Measurements from ENCODE around the gene GCSAM.

The GCSAM gene, protein sequence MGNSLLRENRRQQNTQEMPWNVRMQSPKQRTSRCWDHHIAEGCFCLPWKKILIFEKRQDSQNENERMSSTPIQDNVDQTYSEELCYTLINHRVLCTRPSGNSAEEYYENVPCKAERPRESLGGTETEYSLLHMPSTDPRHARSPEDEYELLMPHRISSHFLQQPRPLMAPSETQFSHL

GRCh38 chr3:112132975-112133448, at the start of gene GCSAM:
TSS of gene GCSAM (minus strand) at chr3:112133248. CDS start at chr3:112133120, 128 bp downstream.
- DNase-seq = no peak

GRCh38 chr3:112175646-112176045, 42.6 kb upstream of the GCSAM start:
- DNase-seq = no peak

GRCh38 chr3:112175037-112175436, 42.0 kb upstream of the GCSAM start:
- DNase-seq = no peak

DNA sequence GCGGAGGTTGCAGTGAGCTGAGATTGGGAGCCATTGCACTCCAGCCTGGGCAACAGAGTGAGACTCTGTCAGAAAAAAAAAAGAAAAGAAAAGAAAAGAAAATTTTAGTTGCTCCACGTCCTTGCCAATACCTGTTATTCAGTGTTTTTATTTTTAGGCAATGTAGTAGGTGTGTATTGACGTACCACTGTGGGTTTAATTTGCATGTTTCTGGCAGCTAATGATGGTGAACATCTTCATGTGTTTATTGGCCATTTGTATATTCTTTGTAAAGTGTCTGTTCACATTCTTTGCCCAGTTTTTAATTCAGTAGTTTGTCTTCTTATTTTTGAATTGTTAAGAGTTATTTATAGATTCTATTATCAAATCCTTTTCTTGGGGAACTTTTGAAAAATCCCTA, 38.1 kb upstream of the GCSAM start:
- DNase-seq = no peak

- DNase-seq = no peak
Observed at GRCh38 chr3:112170046-112170445, 37.0 kb upstream of the GCSAM start.

GRCh38 chr3:112167758-112168157, 34.7 kb upstream of the GCSAM start:
- no peak for DNase-seq

- no peak for DNase-seq
Observed at GRCh38 chr3:112149136-112149535, 16.1 kb upstream of the GCSAM start.

GRCh38 chr3:112143689-112144088, 10.6 kb upstream of the GCSAM start:
- no peak for DNase-seq

- DNase-seq = no peak
Observed at GRCh38 chr3:112143251-112143650, 10.2 kb upstream of the GCSAM start.

GRCh38 chr3:112141293-112141692, 8.2 kb upstream of the GCSAM start:
- no peak for DNase-seq

DNA sequence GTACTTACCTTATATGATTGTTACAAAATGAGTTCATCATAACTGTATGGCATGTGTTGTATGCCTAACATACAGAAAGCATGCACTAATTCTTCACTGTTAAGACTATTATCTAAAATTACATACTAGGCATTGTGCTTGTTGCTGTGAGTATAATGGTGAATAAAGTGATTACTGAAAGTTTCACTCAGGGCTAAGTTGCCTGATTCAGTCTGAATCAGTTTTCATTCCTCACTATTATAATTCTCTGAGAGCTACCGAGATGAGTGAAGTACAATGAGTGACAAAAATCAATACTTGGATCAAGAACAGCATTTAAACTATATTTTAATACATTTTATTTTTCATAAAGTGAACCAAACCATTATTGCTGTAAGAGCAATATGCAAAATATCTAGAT, 7.5 kb upstream of the GCSAM start:
- no peak for DNase-seq

- no peak for DNase-seq
Observed at GRCh38 chr3:112138219-112138969, 5.3 kb upstream of the GCSAM start.

- no peak for DNase-seq
Observed at GRCh38 chr3:112137781-112138180, 4.7 kb upstream of the GCSAM start.

GRCh38 chr3:112136959-112137693, 4.1 kb upstream of the GCSAM start:
- peak; percentile 42 for DNase-seq

- no peak for DNase-seq
Observed at GRCh38 chr3:112136046-112136445, 3.0 kb upstream of the GCSAM start.

DNA sequence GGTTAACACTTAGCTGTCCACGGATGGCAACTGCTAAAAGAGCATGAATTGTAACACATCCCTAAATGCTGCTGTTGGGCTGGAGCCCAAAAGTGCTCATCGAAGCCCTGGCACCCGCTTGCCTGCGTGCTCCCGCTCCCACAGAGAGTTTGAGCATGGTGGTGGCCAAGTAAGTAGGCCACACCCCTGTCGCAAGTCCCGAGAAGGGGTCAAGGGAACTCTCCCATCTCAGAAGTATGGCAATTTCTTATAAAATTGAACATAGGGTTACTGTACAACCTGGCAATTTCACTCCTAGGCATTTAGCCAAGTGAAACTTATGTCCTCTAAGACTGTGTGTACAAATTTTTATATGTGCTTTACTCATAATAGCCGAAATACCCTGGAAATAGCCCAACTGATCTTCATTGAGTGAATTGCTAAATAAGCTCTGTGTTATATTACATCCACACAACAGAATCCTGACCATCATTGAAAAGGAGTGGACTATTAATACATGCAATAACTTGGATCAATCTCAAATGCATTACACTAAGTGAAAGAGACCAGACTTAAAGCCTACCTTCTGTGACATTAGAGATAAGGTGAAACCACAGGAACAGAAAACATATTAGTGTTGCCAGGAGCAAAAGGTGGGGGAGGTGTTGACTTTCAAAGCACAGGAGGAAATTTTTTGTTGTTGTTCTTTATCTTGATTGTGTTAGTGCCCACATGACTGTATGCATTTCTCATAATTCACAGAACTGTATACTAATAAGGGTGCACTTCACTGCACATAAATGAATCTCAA, 1.5 kb upstream of the GCSAM start:
- no peak for DNase-seq

GRCh38 chr3:112133626-112134334, 732 bp upstream of the GCSAM start:
- DNase-seq = no peak

GRCh38 chr3:112132554-112132953, 494 bp downstream of the GCSAM start:
- DNase-seq = no peak

- no peak for DNase-seq
Observed at GRCh38 chr3:112132088-112132487, 960 bp downstream of the GCSAM start.

- DNase-seq = no peak
Observed at GRCh38 chr3:112131111-112131510, 1.9 kb downstream of the GCSAM start.

DNA sequence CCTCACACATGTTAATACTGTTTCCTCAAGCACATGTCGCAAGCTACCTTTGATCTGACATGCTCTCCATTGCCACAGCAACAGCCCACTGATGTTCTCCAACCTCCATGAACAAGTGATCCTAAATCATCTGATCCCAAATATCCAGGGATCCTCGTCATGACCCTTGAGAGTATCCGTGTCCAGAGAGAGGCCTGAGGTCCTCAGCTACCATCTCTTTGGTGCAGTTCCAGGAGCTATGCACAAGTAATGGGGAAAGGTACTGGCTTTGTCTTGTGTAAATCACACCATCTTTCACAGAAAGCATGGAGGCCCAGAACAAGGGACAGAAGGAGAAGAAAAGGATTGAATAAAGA, 2.4 kb downstream of the GCSAM start:
- DNase-seq = no peak

DNA sequence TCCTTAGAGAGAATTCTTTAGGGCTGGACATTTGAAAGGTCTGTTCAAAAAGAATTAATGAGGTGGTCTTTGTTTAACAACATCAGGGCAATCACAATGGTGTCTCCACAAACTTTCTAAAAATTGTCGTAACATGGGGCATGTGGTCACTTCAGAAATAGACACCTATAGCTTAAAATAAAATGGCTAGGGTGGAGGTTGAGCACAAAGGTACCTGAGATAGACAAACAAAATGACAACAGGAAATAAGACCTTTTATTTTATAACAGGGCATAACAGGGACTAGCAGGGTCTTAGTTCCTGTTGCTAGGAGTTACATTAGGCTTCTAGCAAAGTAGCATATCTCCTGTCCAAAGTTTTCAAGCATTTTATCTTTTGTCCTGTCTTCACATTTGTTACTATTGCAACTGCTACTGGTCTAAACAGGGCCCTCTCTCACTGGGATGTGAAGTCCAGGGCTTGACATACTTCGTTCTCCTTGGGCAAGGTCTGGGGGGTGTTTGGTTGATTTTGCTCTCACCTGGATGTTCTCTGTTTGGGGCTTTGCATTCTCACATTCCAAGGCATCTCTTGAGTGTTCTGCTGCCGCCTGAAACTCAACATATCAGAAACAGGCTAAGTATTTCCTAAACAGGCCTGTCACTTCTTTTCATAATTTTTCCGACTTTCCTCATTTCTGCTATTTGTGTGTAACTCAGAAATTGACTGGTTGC, 3.0 kb downstream of the GCSAM start:
- DNase-seq = no peak
